ENCODE measurements around the gene NVL. TPM values are rescaled to one million over a fixed set of nuclear protein-coding genes. Genes with fewer than 3 reads are reported as not detected.
A peak's percentile ranks its signal among the peaks of the same experiment; 100 is the strongest.
"Not testable (repeated sequence)": the region's sequence is repeated elsewhere in the genome, so short reads cannot be mapped to it uniquely, and the experiment has no call there.

Gene NVL
- 10 to 100 TPM in 11 of 12 donors, not detected in 1; 16.1 to 55.0 (median 25.9) TPM for polyA plus RNA-seq (ENCODE audit: insufficient read length in 12 of 12)
- long read RNA-seq, donor 1, partial matches to known transcripts = 0 of 2 reads
- long read RNA-seq, donor 1, other reads (novel, unspliced or antisense) = 0 of 2 reads
- long read RNA-seq, donor 2, partial matches to known transcripts = 0 of 2 reads
- long read RNA-seq, donor 2, other reads (novel, unspliced or antisense) = 0 of 2 reads
- long read RNA-seq, donor 3 = 0 reads
- long read RNA-seq, donor 4, partial matches to known transcripts = 0 of 1 reads
- long read RNA-seq, donor 4, other reads (novel, unspliced or antisense) = 0 of 1 reads
- long read RNA-seq, donor 5, partial matches to known transcripts = 5 of 6 reads
- long read RNA-seq, donor 5, other reads (novel, unspliced or antisense) = 0 of 6 reads
- long read RNA-seq, donor 6 = 0 reads
- long read RNA-seq, donor 7 = 0 reads
- long read RNA-seq, donor 8 = 0 reads
- long read RNA-seq, donor 9 = 0 reads
- long read RNA-seq, donor 10, partial matches to known transcripts = 0 of 2 reads
- long read RNA-seq, donor 10, other reads (novel, unspliced or antisense) = 0 of 2 reads
- long read RNA-seq, donor 11, partial matches to known transcripts = 0 of 1 reads
- long read RNA-seq, donor 11, other reads (novel, unspliced or antisense) = 0 of 1 reads

- DNase-seq = peak; percentile 93
Measured at GRCh38 chr1:224329842-224330753, at the start of gene NVL. Gene NVL, minus strand, starts transcription at chr1:224330172. Its CDS starts 45 bp downstream, at chr1:224330127.

- DNase-seq = no peak
Measured at GRCh38 chr1:224378855-224379631, 49.1 kb upstream of the NVL start.

- no peak for DNase-seq
Measured at GRCh38 chr1:224377676-224378006, 47.7 kb upstream of the NVL start.

GRCh38 chr1:224375059-224375458 is 45.1 kb upstream of the NVL start:
- DNase-seq = no peak

- no peak for DNase-seq
Measured at GRCh38 chr1:224373008-224373590, 43.1 kb upstream of the NVL start.

GRCh38 chr1:224368409-224368808 is 38.4 kb upstream of the NVL start:
- no peak for DNase-seq

- no peak for DNase-seq
Measured at GRCh38 chr1:224359207-224359606, 29.2 kb upstream of the NVL start.

- DNase-seq = no peak
Measured at GRCh38 chr1:224358237-224358636, 28.3 kb upstream of the NVL start.

GRCh38 chr1:224357626-224358124 is 27.7 kb upstream of the NVL start:
- no peak for DNase-seq

GRCh38 chr1:224356685-224357625 is 27.0 kb upstream of the NVL start, which contains the start of gene CNIH4:
Gene CNIH4, plus strand, starts transcription at chr1:224356879. Its CDS starts 46 bp downstream, at chr1:224356925.
- DNase-seq = peak; percentile 94

GRCh38 chr1:224353975-224354925 is 24.3 kb upstream of the NVL start:
- DNase-seq = no peak

- DNase-seq = not testable (repeated sequence)
Measured at GRCh38 chr1:224352436-224353085, 22.6 kb upstream of the NVL start.

GRCh38 chr1:224349716-224350115 is 19.7 kb upstream of the NVL start:
- not testable (repeated sequence) for DNase-seq

GRCh38 chr1:224348137-224348536 is 18.2 kb upstream of the NVL start:
- DNase-seq = no peak

- DNase-seq = no peak
Measured at GRCh38 chr1:224343679-224344078, 13.7 kb upstream of the NVL start.

- DNase-seq = not testable (repeated sequence)
Measured at GRCh38 chr1:224340453-224341384, 10.7 kb upstream of the NVL start.
